ENCODE measurements around the gene PLXNB2.

DNA sequence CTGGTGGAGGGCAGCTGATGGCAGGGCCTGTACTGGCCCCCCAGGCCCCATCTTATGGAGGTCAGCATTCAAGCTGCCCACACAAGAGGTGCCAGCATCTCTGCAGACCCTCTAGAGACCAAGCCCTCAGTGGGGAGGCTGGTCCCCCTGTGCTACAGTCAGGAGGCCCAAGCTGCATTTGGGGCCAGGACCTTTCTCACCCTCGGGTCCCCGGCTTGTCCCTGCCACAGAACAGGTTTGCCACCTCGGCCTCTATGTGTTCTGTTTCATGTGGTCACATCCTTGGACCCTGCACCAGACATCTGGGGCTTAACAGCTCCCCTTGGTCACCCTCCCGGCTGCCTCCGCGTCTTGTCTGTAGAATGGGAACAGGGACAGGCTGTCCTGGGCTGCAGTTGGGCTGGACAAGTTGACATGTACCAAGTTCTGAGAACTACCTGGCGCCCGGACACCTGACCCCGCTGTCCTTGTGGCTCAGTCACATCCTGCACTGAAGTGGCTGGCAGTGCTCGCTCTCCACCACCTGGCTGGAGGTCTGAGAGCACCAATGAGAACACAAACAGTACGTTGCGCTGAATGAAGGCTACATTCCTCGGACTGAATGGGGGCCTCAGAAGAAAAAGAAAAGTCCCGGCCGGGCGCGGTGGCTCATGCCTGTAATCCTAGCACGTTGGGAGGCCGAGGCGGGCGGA, 2.7 kb upstream of the PLXNB2 start:
- no peak for TF ChIP-seq BHLHE40 (IDR thresholded peaks at IDR 0.05; ENCODE audit: borderline replicate concordance)
- no peak for TF ChIP-seq FOXA1 (IDR thresholded peaks at IDR 0.05)
